Sciatic nerve (tissue), 2 donors: ENCODE results near the gene BPTF. TPM values are rescaled to one million over a fixed set of nuclear protein-coding genes. Genes with fewer than 3 reads are reported as not detected.
A peak's percentile ranks its signal among the peaks of the same experiment; 100 is the strongest.
"Not testable (repeated sequence)": the region's sequence is repeated elsewhere in the genome, so short reads cannot be mapped to it uniquely, and the experiment has no call there.

Experiments
- ATAC-seq: fragments of 200-7000 bp; cut with Tn5 transposase; one replicate; pipeline ENCODE4 v1.9.1; 2020; ENCODE audit warnings: mild to moderate bottlenecking, moderate library complexity
- DNase-seq: peaks from one replicate; pipeline ENCODE4 v3.0.0-alpha.2; 2020; ENCODE audit warnings: low spot score
- intact Hi-C: fragments of 100-400 bp; cut with DNase I; formaldehyde crosslinking; loops from one replicate; pipeline ENCODE4 v1.14.2; 2022
- total RNA-seq: library from RNA; stranded (reverse); fragmentation: NEBNext Ultra II Directional; extraction: Animal tissue kit (Norgen Biotek cat#: 25700); gene quantifications from one replicate; pipeline ENCODE4 v1.2.1, GENCODE V29; 2021
- donor health status: DM: no; HTN: no; CAD: no.
- donor health status: DM: no; HTN: no; CAD: no.

The BPTF gene
- total RNA-seq, 1 donor from 2014 or later = 154 TPM

- DNase-seq (no peak), ATAC-seq (no peak)
- intact Hi-C loops = no loop called here
Measured at GRCh38 chr17:67863624-67864247, 38.4 kb downstream of the BPTF start.

DNA sequence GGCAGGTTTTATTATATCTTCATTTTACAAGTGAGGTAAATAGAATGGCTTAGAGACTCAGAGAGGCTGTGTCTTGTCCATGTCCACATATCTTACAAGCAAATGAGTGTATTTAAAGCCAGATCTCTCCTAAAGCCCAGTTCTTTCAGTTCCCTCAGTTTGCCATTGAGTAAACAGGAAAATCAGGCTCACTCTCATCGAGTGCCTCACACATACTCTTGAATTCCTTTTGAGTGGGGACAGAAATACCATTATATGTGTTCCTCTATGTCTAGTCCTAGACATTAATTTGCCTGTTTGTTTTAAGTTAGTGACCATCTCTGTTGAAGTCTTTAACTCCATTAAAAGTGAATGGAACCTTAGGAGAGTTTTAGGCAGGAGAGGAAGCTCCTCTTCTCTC is 40.1 kb downstream of the BPTF start:
- intact Hi-C loops = no loop called here
- no peak for ATAC-seq
- DNase-seq = no peak

DNA sequence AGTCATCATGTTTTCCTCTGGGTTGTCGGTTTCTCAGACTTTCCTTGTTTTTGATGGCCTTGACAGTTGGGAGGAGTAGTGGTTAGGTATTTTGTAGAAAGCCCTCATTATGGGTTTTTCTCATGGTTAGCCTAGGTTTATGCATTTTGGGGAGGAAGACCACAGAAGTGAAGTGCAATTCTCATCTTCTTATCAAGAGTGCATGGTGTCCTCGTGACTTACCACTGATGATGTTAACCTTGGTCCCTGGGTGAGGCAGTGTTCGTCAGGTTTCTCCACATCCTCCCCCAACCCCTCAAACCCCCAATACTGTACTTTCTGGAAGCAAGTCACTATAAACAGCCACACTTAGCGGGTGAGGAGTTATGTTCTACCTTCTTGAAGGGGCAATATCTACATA is 42.3 kb downstream of the BPTF start:
- DNase-seq (no peak), ATAC-seq (no peak)
- intact Hi-C loops = no loop called here

GRCh38 chr17:67868176-67868575 is 42.9 kb downstream of the BPTF start:
- DNase-seq = no peak
- intact Hi-C loops = no loop called here
- ATAC-seq = no peak

- DNase-seq = no peak
- ATAC-seq = no peak
- intact Hi-C loops = no loop called here
Measured at GRCh38 chr17:67879662-67880061, 54.4 kb downstream of the BPTF start.

GRCh38 chr17:67881083-67881482 is 55.8 kb downstream of the BPTF start:
- DNase-seq = no peak
- no peak for ATAC-seq
- intact Hi-C loops = no loop called here

- DNase-seq (no peak), ATAC-seq (no peak)
Measured at GRCh38 chr17:67884741-67885140, 59.4 kb downstream of the BPTF start.

DNA sequence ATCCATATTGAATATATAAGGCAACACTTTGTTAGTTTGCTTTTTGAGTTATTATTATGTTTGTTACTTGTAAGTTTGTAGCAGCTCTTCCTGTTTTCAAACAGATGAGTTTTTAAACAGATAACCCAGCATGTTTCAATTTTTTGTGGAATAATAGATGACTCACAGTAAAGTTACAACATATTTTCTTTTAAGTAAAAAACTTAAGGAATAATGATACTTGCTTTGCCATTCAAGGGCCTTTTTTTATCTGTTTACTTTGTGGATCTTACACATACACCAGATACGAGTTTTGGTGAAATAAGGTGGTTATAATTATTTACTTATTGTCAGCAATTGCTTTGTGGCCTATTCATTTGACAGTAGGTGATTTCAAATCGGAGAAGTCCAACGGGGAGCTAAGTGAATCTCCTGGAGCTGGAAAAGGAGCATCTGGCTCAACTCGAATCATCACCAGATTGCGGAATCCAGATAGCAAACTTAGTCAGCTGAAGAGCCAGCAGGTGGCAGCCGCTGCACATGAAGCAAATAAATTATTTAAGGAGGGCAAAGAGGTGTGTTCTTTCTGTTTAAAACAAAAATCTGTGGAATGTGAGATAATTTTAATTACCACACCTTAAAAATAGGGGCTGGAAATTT is 66.3 kb downstream of the BPTF start:
- DNase-seq = no peak
- no peak for ATAC-seq
- intact Hi-C loops = no loop called here

More at GRCh38 chr17:67884741-67885140, 59.4 kb downstream of the BPTF start:
- intact Hi-C loops = no loop called here

DNA sequence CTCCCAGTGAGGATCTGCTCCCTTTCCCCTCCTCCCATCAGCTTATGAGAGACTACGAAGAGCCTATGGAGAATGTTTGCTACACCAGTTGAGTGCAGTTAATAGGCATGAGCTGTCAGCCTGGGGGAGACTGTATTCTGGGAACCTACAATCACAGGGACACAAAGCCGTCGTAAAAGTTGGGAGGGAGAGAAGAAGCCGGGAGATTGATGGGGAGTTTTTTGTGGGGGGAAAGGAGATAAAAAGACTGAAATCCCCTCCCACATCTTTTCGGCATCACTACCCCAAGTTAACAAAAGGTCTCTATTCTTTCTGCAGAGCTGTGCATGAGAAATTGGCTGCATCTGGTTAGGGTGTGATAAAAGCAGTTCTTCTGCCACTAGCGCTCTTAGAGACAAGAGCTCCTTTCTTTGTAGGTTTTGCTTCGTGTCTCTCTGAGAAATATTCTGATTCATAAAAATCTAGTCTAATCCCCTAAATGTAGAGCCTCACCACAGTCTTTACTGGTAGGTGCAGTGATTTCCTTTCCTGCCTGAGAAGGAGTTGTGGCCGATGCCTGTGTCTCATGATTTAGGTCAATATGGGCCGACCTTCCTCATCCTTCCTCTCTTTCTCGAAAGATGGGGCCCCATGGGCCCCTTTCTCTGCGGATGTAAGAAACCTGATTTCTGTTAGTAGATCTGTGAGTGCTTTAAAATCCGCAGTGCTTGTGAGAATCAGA is 77.4 kb downstream of the BPTF start:
- intact Hi-C loops = no loop called here
- DNase-seq (no peak), ATAC-seq (peak; percentile 45)

GRCh38 chr17:67905298-67905697 is 80.0 kb downstream of the BPTF start:
- ATAC-seq, DNase-seq, intact Hi-C loops: not testable (repeated sequence)

GRCh38 chr17:67910117-67910803 is 85.0 kb downstream of the BPTF start:
- ATAC-seq, intact Hi-C loops: not testable (repeated sequence)

GRCh38 chr17:67911059-67911782 is 85.9 kb downstream of the BPTF start:
- no peak for DNase-seq
- intact Hi-C loops = no loop called here
- no peak for ATAC-seq

More at GRCh38 chr17:67910117-67910803, 85.0 kb downstream of the BPTF start:
- DNase-seq = not testable (repeated sequence)

DNA sequence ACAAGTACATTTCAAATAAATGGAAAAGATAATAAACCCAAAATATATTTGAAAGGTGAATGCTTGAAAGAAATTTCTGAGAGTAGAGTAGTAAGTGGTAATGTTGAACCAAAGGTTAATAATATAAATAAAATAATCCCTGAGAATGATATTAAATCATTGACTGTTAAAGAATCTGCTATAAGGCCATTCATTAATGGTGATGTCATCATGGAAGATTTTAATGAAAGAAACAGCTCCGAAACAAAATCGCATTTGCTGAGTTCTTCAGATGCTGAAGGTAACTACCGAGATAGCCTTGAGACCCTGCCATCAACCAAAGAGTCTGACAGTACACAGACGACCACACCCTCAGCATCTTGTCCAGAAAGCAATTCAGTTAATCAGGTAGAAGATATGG is 86.8 kb downstream of the BPTF start:
- DNase-seq = no peak
- ATAC-seq = no peak
- intact Hi-C loops = no loop called here

- ATAC-seq (no peak), DNase-seq (no peak)
- intact Hi-C loops = no loop called here
Measured at GRCh38 chr17:67912656-67913055, 87.4 kb downstream of the BPTF start.

GRCh38 chr17:67920212-67920611 is 94.9 kb downstream of the BPTF start:
- ATAC-seq (no peak), DNase-seq (no peak)
- intact Hi-C loops = no loop called here

DNA sequence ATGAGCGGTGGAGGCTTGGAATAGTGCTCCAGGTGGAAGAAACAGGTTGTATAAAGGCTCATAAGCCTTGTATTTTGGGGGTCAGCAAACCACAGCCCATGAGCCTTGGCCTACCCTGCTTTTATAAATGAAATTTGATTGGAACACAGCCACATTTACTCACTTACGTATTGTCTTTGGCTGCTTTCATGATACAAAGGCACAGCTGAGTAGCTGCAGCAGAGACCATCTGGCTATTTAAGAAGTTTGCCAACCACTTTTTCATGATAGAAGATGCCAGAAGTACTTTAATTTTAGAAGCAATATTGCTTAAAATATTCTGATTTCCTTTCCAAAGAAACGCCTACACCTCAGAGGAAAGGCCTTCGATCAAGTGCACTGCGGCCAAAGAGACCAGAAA is 97.2 kb downstream of the BPTF start:
- intact Hi-C loops = no loop called here
- ATAC-seq = peak; percentile 74
- no peak for DNase-seq

GRCh38 chr17:67928842-67929241 is 103.5 kb downstream of the BPTF start:
- intact Hi-C loops, ATAC-seq, DNase-seq: not testable (repeated sequence)

GRCh38 chr17:67931227-67931626 is 105.9 kb downstream of the BPTF start:
- no peak for DNase-seq
- intact Hi-C loops = no loop called here
- ATAC-seq = no peak

GRCh38 chr17:67942810-67943209 is 117.5 kb downstream of the BPTF start:
- no peak for ATAC-seq
- intact Hi-C loops = no loop called here

More at GRCh38 chr17:67942810-67943209, 117.5 kb downstream of the BPTF start:
- no peak for DNase-seq
